Smooth muscle cell (in vitro differentiated cells): ENCODE data around the gene METAP1D. TPM values are rescaled to one million over a fixed set of nuclear protein-coding genes. Genes with fewer than 3 reads are reported as not detected.
A peak's percentile ranks its signal among the peaks of the same experiment; 100 is the strongest.

Experiments used
- DNase-seq: peaks from one replicate; lab custom pipeline; 2025; ENCODE audit not compliant: unreplicated experiment; lab: John Stamatoyannopoulos, UW
- H2AFZ ChIP-seq: fragments of 200-600 bp; sonication (generic); 2 replicates; pipeline ENCODE4 v1.6.0; 2016; ENCODE audit warnings: antibody characterized with exemption, low read depth, mild to moderate bottlenecking
- H3F3A ChIP-seq: fragments of 200-600 bp; sonication (generic); 2 replicates; pipeline ENCODE4 v1.6.0; 2017; ENCODE audit warnings: antibody characterized with exemption, low read depth
- H3K27ac ChIP-seq: fragments of 200-600 bp; sonication (generic); 2 replicates; pipeline ENCODE4 v1.5.1; 2016; ENCODE audit warnings: low read depth, mild to moderate bottlenecking
- H3K27me3 ChIP-seq: fragments of 200-600 bp; sonication (generic); 2 replicates; pipeline ENCODE4 v1.6.1; 2016; ENCODE audit warnings: low read depth, mild to moderate bottlenecking
- H3K36me3 ChIP-seq: fragments of 200-600 bp; sonication (generic); 2 replicates; pipeline ENCODE4 v1.5.1; 2016; ENCODE audit warnings: low read depth
- H3K4me1 ChIP-seq: fragments of 200-600 bp; sonication (generic); 2 replicates; pipeline ENCODE4 v1.5.1; 2016; ENCODE audit warnings: low read depth
- H3K4me2 ChIP-seq: fragments of 200-600 bp; sonication (generic); 2 replicates; pipeline ENCODE4 v1.6.0; 2016; ENCODE audit warnings: mild to moderate bottlenecking
- H3K4me3 ChIP-seq: fragments of 200-600 bp; sonication (generic); 2 replicates; pipeline ENCODE4 v1.5.1; 2016; ENCODE audit warnings: mild to moderate bottlenecking
- H3K79me2 ChIP-seq: fragments of 200-600 bp; sonication (generic); 2 replicates; pipeline ENCODE4 v1.6.0; 2016; ENCODE audit warnings: low read depth, mild to moderate bottlenecking
- H3K9ac ChIP-seq: fragments of 200-600 bp; sonication (generic); 2 replicates; pipeline ENCODE4 v1.6.0; 2016; ENCODE audit warnings: low read depth
- H3K9me3 ChIP-seq: fragments of 200-600 bp; sonication (generic); replicated peaks from 2 replicates; pipeline ENCODE4 v1.5.1; 2016; ENCODE audit warnings: low read depth
- H4K20me1 ChIP-seq: fragments of 200-600 bp; sonication (generic); 2 replicates; pipeline ENCODE4 v1.6.0; 2016; ENCODE audit warnings: low read depth
- WGBS: methylation state at CpG from one replicate; pipeline ENCODE4 v1.1.7; 2016; ENCODE audit warnings: low lambda C conversion rate; 5-methylcytosine and 5-hydroxymethylcytosine counted together
- polyA plus RNA-seq: library from polyadenylated mRNA; unstranded; fragments of >200 nt; fragmentation: Nextera tagmentation; extraction: Ambion mirVana; gene quantifications from 2 replicates; pipeline ENCODE4 v1.2.1, GENCODE V29; 2016
- total RNA-seq: library from RNA; depleted of rRNA; stranded (reverse); fragments of >200 nt; gene quantifications from 2 replicates; pipeline ENCODE4 v1.2.3, GENCODE V29; 2014
- TF ChIP-seq, protein P1 (sequence below): fragments of 200-600 bp; sonication (generic); IDR thresholded peaks from 2 replicates; pipeline ENCODE4 v1.5.1; 2017; ENCODE audit warnings: borderline replicate concordance, mild to moderate bottlenecking, antibody characterized with exemption; ENCODE audit not compliant: insufficient read depth, poor library complexity, severe bottlenecking

Gene METAP1D
- total and polyA plus RNA-seq, 2 experiments from 2014 or later = 5.9 to 7.5 TPM

DNA sequence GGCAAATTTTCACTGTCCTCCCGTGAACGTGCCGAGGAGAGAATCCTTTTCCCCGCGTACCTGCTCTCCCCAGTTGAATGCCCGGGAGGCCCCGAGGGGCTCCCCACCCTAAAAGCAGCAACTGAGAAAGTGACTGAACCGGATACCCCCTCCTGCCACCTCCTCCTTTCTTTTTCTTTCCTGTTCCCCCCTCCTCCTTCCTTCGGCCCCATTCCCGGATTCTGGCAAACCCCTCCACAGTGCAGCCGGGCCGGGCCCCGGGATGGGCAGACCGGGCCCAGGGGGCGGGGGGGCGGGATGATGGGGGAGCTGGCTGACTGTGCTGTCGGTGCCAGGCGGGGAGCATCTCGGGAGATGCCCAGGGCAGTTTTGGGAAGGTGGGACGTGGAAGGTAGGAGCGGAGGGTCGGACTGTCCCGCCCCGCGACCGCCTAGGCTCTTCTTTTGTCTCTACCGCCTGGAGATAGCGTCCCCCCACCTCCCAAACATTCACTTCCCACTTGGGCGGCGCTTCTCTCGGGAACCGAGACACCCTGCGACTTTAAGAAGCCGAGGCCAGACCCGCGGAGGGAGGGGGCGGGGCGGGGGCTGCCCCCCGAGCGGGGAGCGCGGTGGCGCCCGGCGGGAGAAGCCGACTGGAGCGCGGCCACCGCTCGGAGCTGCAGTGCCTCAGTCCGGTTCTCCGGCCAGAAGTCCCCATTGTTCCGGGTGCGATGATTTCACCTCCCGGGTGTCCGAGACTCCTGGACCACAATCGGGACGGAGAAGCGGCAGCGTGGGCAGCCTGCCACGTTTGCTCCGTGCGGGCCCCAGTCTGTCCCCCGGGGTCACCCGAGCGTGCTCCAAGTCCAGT is 94.8 kb downstream of the METAP1D start:
- Histone ChIP-seq H3K27me3 (peaks cover 64% of the 10 kb centered on the region), H2AFZ (peak overlapping the region; percentile 83), H3K4me3 (peak overlapping the region; percentile 62), H3K79me2 (peaks cover 2% of the 10 kb centered on the region), H3K9me3 (no peaks in the 10 kb centered on the region), H3K36me3 (no peaks in the 10 kb centered on the region), H4K20me1 (no peaks in the 10 kb centered on the region), H3K4me1 (peaks cover 45% of the 10 kb centered on the region), H3K9ac (peak overlapping the region; percentile 69), H3K27ac (peak overlapping the region; percentile 89), H3K4me2 (peak overlapping the region; percentile 97), H3F3A (peaks cover 16% of the 10 kb centered on the region)
- TF ChIP-seq, protein P1, sequence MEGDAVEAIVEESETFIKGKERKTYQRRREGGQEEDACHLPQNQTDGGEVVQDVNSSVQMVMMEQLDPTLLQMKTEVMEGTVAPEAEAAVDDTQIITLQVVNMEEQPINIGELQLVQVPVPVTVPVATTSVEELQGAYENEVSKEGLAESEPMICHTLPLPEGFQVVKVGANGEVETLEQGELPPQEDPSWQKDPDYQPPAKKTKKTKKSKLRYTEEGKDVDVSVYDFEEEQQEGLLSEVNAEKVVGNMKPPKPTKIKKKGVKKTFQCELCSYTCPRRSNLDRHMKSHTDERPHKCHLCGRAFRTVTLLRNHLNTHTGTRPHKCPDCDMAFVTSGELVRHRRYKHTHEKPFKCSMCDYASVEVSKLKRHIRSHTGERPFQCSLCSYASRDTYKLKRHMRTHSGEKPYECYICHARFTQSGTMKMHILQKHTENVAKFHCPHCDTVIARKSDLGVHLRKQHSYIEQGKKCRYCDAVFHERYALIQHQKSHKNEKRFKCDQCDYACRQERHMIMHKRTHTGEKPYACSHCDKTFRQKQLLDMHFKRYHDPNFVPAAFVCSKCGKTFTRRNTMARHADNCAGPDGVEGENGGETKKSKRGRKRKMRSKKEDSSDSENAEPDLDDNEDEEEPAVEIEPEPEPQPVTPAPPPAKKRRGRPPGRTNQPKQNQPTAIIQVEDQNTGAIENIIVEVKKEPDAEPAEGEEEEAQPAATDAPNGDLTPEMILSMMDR = no peak
- 2% methylated on average over 51 of the region's 66 CpGs for WGBS
- no peak for DNase-seq

DNA sequence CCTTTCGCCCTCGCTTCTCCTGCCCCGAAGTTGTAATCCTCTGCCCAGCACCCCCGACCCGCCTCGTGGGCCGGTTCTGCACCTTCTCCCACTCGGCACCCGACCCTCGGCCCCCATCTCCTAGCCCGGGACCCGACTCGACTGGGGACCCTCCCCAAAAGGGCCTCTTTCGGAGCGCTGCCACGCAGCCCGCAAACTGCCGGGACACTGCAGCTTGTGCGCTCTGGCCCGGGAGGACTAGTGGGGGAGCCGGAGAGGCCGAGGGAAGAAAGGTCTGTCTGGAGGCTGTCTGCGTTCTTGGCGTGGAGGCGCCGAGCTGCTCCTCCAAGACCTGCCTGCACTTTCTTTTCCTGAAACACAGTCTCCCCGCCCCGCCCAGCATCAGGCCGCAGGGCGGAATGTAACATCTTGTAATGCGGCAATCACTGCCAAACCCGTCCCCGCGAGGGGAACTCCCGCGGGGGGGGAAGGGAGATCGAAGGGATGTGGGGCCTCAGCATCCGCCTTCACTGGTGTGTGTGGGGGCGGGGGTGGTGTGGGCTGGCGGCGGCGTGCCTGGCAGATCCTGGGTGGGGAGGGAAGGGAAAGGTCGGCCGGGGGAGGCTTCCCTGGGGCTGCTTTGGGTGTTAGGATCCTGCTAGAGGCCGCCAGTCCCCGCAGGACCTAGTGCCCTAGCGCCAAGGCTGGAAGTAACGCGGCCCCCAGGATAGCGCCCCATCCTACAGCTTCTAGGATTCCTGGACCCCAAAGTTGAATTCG is 95.6 kb downstream of the METAP1D start:
- peak; percentile 33 for DNase-seq
- Histone ChIP-seq H3K36me3 (no peaks in the 10 kb centered on the region), H3K27ac (peak overlapping the region; percentile 89), H3K4me2 (peak overlapping the region; percentile 97), H3K4me3 (peak overlapping the region; percentile 62), H3K27me3 (peaks cover 64% of the 10 kb centered on the region), H3K9me3 (no peaks in the 10 kb centered on the region), H3F3A (peaks cover 17% of the 10 kb centered on the region), H3K79me2 (peaks cover 5% of the 10 kb centered on the region), H2AFZ (peak overlapping the region; percentile 83), H4K20me1 (no peaks in the 10 kb centered on the region), H3K4me1 (peaks cover 53% of the 10 kb centered on the region), H3K9ac (peak overlapping the region; percentile 81)
- WGBS = 1% methylated on average over 42 of the region's 51 CpGs
- TF ChIP-seq, protein P1 = no peak

DNA sequence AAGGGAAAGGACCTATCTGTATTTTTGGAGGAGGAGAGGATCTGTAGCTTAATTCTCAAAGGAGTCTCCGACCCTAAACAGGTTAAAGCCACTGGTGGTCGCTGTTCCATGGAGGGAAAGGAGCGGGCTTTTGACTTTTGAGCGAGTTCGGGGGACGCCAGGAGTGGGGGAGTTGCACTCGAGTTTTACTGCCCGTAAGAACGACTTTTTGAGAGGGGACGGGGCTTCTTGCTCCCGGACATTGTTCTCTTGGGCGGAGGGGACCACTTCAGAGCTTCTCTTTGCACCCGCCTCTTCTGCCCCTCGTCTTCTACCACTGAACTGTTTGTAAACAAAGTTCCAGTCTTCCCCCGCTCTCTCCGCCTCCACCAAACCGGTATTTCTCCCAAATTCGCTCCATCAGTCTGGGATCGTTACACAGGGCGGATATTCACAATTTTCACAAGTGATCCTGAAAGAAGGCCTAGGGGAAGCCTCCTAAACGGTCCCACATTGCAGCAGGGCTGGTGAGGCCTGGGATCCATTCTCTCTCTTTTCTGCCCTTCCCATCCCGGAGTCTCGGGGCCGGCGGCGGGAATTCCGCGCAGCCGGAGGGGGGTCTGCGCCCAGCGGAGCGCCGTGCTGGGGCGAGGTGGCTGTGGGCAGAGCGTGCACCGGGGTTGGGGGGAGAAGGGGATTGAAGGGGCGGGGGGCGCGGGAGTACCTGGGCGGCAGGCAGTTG is 96.3 kb downstream of the METAP1D start:
- Histone ChIP-seq H3K36me3 (no peaks in the 10 kb centered on the region), H3K27me3 (peaks cover 64% of the 10 kb centered on the region), H3K4me3 (peak overlapping the region; percentile 62), H3K9ac (peak overlapping the region; percentile 81), H3K4me2 (peak overlapping the region; percentile 97), H3K79me2 (peaks cover 5% of the 10 kb centered on the region), H3K27ac (peak overlapping the region; percentile 89), H2AFZ (peak overlapping the region; percentile 57), H3F3A (peaks cover 17% of the 10 kb centered on the region), H4K20me1 (peaks cover 4% of the 10 kb centered on the region), H3K9me3 (no peaks in the 10 kb centered on the region), H3K4me1 (peaks cover 60% of the 10 kb centered on the region)
- 1% methylated on average over 35 of the region's 40 CpGs for WGBS
- TF ChIP-seq, protein P1 = peak; percentile 19
- no peak for DNase-seq
